Fibroblast of the aortic adventitia (primary cell): ENCODE results near the gene BAHD1. TPM values are rescaled to one million over a fixed set of nuclear protein-coding genes. Genes with fewer than 3 reads are reported as not detected.

Experiments used
- DNase-seq: peaks from one replicate; pipeline ENCODE4 v3.0.0-alpha.2; 2010; ENCODE audit warnings: low read depth
- H3K4me3 ChIP-seq: 2 replicates; pipeline ENCODE4 v1.5.1; 2011; ENCODE audit warnings: low read depth, mild to moderate bottlenecking, control low read depth, low read length, moderate library complexity
- total RNA-seq: library from RNA; depleted of rRNA; stranded (reverse); fragments of >200 nt; gene quantifications from 2 replicates; pipeline ENCODE4 v1.2.3, GENCODE V29; 2012; ENCODE audit warnings: low replicate concordance
- TF ChIP-seq, protein P1 (sequence below): IDR thresholded peaks from 2 replicates; pipeline ENCODE4 v1.5.1; 2011; ENCODE audit warnings: mild to moderate bottlenecking, low read length, control low read depth, inconsistent platforms; ENCODE audit not compliant: insufficient read depth

The BAHD1 gene
- total RNA-seq, 1 donor, result 9.0 TPM

- no peak overlapping the region for H3K4me3 ChIP-seq
- TF ChIP-seq, protein P1, sequence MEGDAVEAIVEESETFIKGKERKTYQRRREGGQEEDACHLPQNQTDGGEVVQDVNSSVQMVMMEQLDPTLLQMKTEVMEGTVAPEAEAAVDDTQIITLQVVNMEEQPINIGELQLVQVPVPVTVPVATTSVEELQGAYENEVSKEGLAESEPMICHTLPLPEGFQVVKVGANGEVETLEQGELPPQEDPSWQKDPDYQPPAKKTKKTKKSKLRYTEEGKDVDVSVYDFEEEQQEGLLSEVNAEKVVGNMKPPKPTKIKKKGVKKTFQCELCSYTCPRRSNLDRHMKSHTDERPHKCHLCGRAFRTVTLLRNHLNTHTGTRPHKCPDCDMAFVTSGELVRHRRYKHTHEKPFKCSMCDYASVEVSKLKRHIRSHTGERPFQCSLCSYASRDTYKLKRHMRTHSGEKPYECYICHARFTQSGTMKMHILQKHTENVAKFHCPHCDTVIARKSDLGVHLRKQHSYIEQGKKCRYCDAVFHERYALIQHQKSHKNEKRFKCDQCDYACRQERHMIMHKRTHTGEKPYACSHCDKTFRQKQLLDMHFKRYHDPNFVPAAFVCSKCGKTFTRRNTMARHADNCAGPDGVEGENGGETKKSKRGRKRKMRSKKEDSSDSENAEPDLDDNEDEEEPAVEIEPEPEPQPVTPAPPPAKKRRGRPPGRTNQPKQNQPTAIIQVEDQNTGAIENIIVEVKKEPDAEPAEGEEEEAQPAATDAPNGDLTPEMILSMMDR, result no peak
- DNase-seq, result no peak
These were observed 25.9 kb upstream of the BAHD1 start for GRCh38 chr15:40414816-40415215.

DNA sequence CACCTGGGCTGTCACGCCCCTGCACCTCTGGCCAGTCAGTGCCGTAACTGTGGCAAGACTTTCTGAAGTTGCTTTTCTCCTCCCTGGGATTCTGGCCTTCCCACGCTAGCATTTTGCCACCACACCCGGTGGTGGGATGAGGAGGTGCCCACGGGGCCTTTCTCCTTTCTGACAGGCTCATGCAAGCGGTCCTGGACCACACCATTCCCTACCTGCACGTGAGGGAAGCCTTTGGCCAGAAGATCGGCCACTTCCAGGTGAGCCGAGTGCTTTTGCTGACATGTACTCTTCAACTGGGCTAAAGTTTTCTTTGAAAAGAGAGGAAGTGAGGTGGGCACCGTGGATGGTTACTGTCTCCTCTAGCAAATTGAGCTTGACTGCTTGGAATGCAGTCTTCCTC is 25.5 kb upstream of the BAHD1 start:
- no peak overlapping the region for H3K4me3 ChIP-seq
- TF ChIP-seq, protein P1, result no peak
- DNase-seq, result no peak

DNA sequence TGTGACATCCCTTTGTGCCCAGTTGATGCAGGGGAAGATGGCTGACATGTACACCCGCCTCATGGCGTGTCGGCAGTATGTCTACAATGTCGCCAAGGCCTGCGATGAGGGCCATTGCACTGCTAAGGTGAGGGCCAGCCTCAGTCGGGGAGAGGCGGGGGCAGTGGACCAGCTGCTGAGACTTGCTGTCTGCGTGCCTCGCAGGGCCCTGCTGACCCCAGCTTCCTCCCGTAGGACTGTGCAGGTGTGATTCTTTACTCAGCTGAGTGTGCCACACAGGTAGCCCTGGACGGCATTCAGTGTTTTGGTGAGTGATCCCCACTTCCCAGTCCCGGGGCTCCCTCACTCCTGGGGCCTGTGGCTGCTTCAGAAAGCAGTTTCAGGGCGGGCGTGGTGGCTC is 24.7 kb upstream of the BAHD1 start:
- H3K4me3 ChIP-seq, result no peak overlapping the region
- TF ChIP-seq, protein P1, result no peak
- no peak for DNase-seq

DNA sequence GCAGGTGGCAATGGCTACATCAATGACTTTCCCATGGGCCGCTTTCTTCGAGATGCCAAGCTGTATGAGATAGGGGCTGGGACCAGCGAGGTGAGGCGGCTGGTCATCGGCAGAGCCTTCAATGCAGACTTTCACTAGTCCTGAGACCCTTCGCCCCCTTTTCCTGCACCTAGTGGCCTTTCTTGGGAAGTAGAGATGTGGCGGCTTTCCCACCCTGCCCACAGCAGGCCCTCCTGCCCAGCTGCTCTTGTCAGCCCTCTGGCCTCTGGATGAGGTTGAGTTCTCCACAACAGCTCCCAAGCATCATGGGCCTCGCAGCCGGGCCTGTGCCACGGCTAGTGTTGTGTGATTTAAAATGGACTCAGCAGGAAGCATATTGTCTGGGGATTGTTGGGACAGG is 22.6 kb upstream of the BAHD1 start:
- DNase-seq, result no peak
- no peak overlapping the region for H3K4me3 ChIP-seq
- TF ChIP-seq, protein P1, result no peak

- DNase-seq, result no peak
- H3K4me3 ChIP-seq, result no peak overlapping the region
These were observed 20.6 kb upstream of the BAHD1 start for GRCh38 chr15:40420071-40420713.

DNA sequence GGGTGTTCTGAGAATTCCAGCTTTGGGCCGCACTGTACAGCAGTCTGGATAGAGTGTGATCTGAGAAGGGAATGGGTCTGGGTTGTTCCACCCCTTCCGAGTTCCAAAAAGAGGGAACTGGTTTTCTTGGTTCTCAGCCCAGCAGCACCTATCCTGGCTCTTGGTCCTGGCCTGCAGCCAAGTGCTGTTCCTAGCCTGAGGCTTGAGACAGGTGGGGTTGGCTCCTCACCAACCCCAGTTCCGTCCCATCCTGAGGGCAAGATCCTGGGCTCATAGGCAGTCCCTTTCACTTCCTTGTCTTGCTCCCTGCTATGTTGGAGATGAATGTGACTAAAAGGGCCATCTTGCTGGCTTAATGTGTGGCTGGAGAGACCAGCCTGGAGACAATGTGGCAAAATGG is 20.0 kb upstream of the BAHD1 start:
- TF ChIP-seq, protein P1, result no peak
- H3K4me3 ChIP-seq, result no peak overlapping the region
- DNase-seq, result no peak

More at GRCh38 chr15:40420071-40420713, 20.6 kb upstream of the BAHD1 start:
- TF ChIP-seq, protein P1, result no peak
